Left kidney (tissue), 2 donors: ENCODE results near the gene ACOT2. TPM values are rescaled to one million over a fixed set of nuclear protein-coding genes. Genes with fewer than 3 reads are reported as not detected.

Experiments
- DNase-seq: peaks from one replicate; pipeline ENCODE4 v3.0.0-alpha.2; 2013
- polyA plus RNA-seq: library from polyadenylated mRNA; unstranded; fragments of 120-200 nt; gene quantifications from one replicate; pipeline ENCODE4 v1.2.1, GENCODE V29; 2013; ENCODE audit not compliant: insufficient read length

ACOT2 gene
- polyA plus RNA-seq, 1 donor, result 59.0 TPM

GRCh38 chr14:73613419-73613963 is 44.5 kb downstream of the ACOT2 start:
- no peak for DNase-seq

GRCh38 chr14:73616831-73617230 is 47.8 kb downstream of the ACOT2 start:
- no peak for DNase-seq

- DNase-seq, result no peak
Measured at GRCh38 chr14:73619524-73619923, 50.5 kb downstream of the ACOT2 start.

DNA sequence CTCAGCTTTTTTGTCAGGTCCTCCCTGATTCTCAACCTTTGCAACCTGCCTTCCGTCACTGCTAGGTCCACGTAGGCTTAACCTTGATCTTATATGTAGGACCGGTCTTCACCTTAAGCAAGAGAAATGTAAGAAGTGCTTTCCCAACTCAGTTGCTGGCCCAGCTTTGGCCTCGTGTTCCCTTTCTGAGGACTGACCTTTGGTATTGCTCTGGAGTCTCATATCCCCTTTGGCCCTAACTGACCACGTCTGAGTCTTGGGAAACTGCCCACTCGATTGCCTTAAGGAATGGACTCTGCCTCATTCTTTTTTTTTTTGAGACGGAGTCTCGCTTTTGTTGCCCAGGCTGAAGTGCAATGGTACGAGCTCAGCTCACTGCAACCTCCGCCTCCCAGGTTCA is 51.3 kb downstream of the ACOT2 start:
- DNase-seq, result no peak

- DNase-seq, result no peak
Measured at GRCh38 chr14:73623504-73624054, 54.6 kb downstream of the ACOT2 start.

Other genes with a start within 250 kb of the ACOT2 start
- gene NUMB, start 110.7 kb upstream of the ACOT2 start, polyA plus RNA-seq, result 126 TPM
- gene RIOX1, start 78.3 kb upstream of the ACOT2 start, polyA plus RNA-seq, result 10.4 TPM
- 8.6 TPM for gene ACOT1, start 32.1 kb upstream of the ACOT2 start, polyA plus RNA-seq
- gene HEATR4, start 10.3 kb upstream of the ACOT2 start, polyA plus RNA-seq, result 3.2 TPM
- 3.4 TPM for gene ACOT4, start 22.7 kb downstream of the ACOT2 start, polyA plus RNA-seq
- gene ACOT6, start 43.3 kb downstream of the ACOT2 start, polyA plus RNA-seq, result 0.25 TPM
- gene DNAL1, start 75.8 kb downstream of the ACOT2 start, polyA plus RNA-seq, result 25.2 TPM
- gene PNMA1, start 145.2 kb downstream of the ACOT2 start, polyA plus RNA-seq, result 91.6 TPM